GM12878 (cell line): ENCODE data around the gene SNAI3. TPM values are rescaled to one million over a fixed set of nuclear protein-coding genes. Genes with fewer than 3 reads are reported as not detected.
A peak's percentile ranks its signal among the peaks of the same experiment; 100 is the strongest.

Experiments
- ATAC-seq: fragments of 200-7000 bp; cut with Tn5 transposase; 3 replicates; pipeline ENCODE4 v1.9.1; 2020; ENCODE audit warnings: mild to moderate bottlenecking, moderate library complexity
- BruUV-seq: library from RNA; stranded (reverse); fragments of 400-500 nt; replicated peaks from 2 replicates; lab custom pipeline; 2021; lab: Mats Ljungman, UMichigan
- CTCF ChIA-PET: fragments of 300-600 bp; sonication (Branson Sonifier 250); formaldehyde crosslinking; extraction: SDS; loops from one replicate; lab custom pipeline; 2021; ENCODE audit warnings: inconsistent platforms; lab: Yijun Ruan, JAX
- POLR2A ChIA-PET: fragments of 350-600 bp; formaldehyde crosslinking; extraction: SDS; loops from one replicate; lab custom pipeline; 2021; ENCODE audit warnings: inconsistent platforms; lab: Charles Lee
- RAD21 ChIA-PET: fragments of 300-600 bp; sonication (Branson Sonifier 250); formaldehyde crosslinking; loops from one replicate; lab custom pipeline; 2023; ENCODE audit warnings: antibody characterized with exemption; ENCODE audit not compliant: unreplicated experiment; lab: Charles Lee
- SMC1A ChIA-PET: fragments of 300-600 bp; sonication (Branson Sonifier 250); formaldehyde crosslinking; loops from one replicate; lab custom pipeline; 2023; ENCODE audit not compliant: unreplicated experiment, uncharacterized antibody; lab: Charles Lee
- DNase-seq: peaks from one replicate; pipeline ENCODE4 v3.0.0-alpha.2; 2011; ENCODE audit warnings: low read depth, low spot score
- FAIRE-seq: peaks from 3 replicates; lab custom pipeline; 2011; peaks lifted over from hg19 to GRCh38; lab: Jason Lieb, UNC
- H2AFZ ChIP-seq: 2 replicates; pipeline ENCODE4 v1.6.0; 2011; ENCODE audit warnings: low read depth, low read length, control low read depth; ENCODE audit not compliant: control insufficient read depth
- H3K27ac ChIP-seq: 2 replicates; pipeline ENCODE4 v1.5.1; 2011; ENCODE audit warnings: control low read depth; ENCODE audit not compliant: control insufficient read depth, insufficient read depth
- H3K27me3 ChIP-seq, 2 experiments: replicated peaks in 1 of 2; 2 replicates each; pipeline versions ENCODE4 v1.6.0 to v1.6.1; 2011; ENCODE audit warnings: low read length in 1 of 2; ENCODE audit not compliant: control insufficient read depth in 2 of 2, insufficient read depth in 2 of 2
- H3K36me3 ChIP-seq, 2 experiments: 2 replicates each; pipeline ENCODE4 v1.5.1; 2011; ENCODE audit warnings: low read length in 1 of 2; ENCODE audit not compliant: control insufficient read depth in 2 of 2, insufficient read depth in 2 of 2
- H3K4me1 ChIP-seq: 2 replicates; pipeline ENCODE4 v1.6.1; 2011; ENCODE audit warnings: mild to moderate bottlenecking, low read length, moderate library complexity, mixed read lengths; ENCODE audit not compliant: control insufficient read depth, insufficient read depth
- H3K4me2 ChIP-seq: 2 replicates; pipeline ENCODE4 v1.6.0; 2011; ENCODE audit warnings: control low read depth; ENCODE audit not compliant: control insufficient read depth, insufficient read depth
- H3K4me3 ChIP-seq: fragments of 200-600 bp; sonication (generic); 2 replicates; pipeline ENCODE4 v1.5.1; 2016
- H3K79me2 ChIP-seq: 2 replicates; pipeline ENCODE4 v1.6.0; 2011; ENCODE audit warnings: low read length; ENCODE audit not compliant: control insufficient read depth, insufficient read depth
- H3K9ac ChIP-seq: 2 replicates; pipeline ENCODE4 v1.8.0; 2011; ENCODE audit warnings: low read length, control low read depth, mixed read lengths; ENCODE audit not compliant: control insufficient read depth, insufficient read depth
- H3K9me3 ChIP-seq: replicated peaks from 3 replicates; pipeline ENCODE4 v1.5.1; 2011; ENCODE audit warnings: mild to moderate bottlenecking, low read length; ENCODE audit not compliant: control insufficient read depth, insufficient read depth
- H4K20me1 ChIP-seq: 2 replicates; pipeline ENCODE4 v1.6.0; 2011; ENCODE audit not compliant: control insufficient read depth, insufficient read depth
- BCLAF1 ChIP-seq: fragments of 450-650 bp; IDR thresholded peaks from 2 replicates; pipeline ENCODE4 v1.6.1; 2017; ENCODE audit warnings: antibody characterized with exemption, mild to moderate bottlenecking, moderate library complexity
- BMI1 ChIP-seq: fragments of 450-650 bp; IDR thresholded peaks from 2 replicates; pipeline ENCODE4 v1.6.1; 2016; ENCODE audit warnings: mild to moderate bottlenecking, moderate library complexity, borderline replicate concordance
- EED ChIP-seq: sonication (generic); IDR thresholded peaks from 2 replicates; pipeline ENCODE4 v1.6.1; 2016; ENCODE audit warnings: antibody characterized with exemption, low read depth
- HDGF ChIP-seq: fragments of 450-650 bp; IDR thresholded peaks from 2 replicates; pipeline ENCODE4 v1.6.1; 2016; ENCODE audit warnings: antibody characterized with exemption
- IKZF1 ChIP-seq: fragments of 450-650 bp; conservative IDR thresholded peaks from 2 replicates; pipeline ENCODE4 v1.6.1; 2017; ENCODE audit warnings: antibody characterized with exemption, mild to moderate bottlenecking
- KDM1A ChIP-seq: fragments of 200-600 bp; sonication (generic); IDR thresholded peaks from 2 replicates; pipeline ENCODE4 v1.6.1; 2016; ENCODE audit warnings: borderline replicate concordance
- MAX ChIP-seq: IDR thresholded peaks from 2 replicates; pipeline ENCODE4 v1.6.1; 2012; ENCODE audit warnings: low read depth, low read length, improper control_type of control experiment
- MYC ChIP-seq: IDR thresholded peaks from 2 replicates; pipeline ENCODE4 v1.6.1; 2011; ENCODE audit warnings: mild to moderate bottlenecking, low read length, moderate library complexity, inconsistent platforms; ENCODE audit not compliant: insufficient read depth, insufficient replicate concordance, insufficient read length, severe bottlenecking
- PML ChIP-seq: IDR thresholded peaks from 2 replicates; pipeline ENCODE4 v1.6.1; 2012; ENCODE audit warnings: low read length, inconsistent platforms
- RAD51 ChIP-seq: fragments of 450-650 bp; IDR thresholded peaks from 2 replicates; pipeline ENCODE4 v1.6.1; 2016; ENCODE audit warnings: moderate library complexity, mild to moderate bottlenecking, inconsistent platforms
- SMARCA5 ChIP-seq: fragments of 450-650 bp; IDR thresholded peaks from 2 replicates; pipeline ENCODE4 v1.6.1; 2017; ENCODE audit warnings: mild to moderate bottlenecking
- SREBF2 ChIP-seq: IDR thresholded peaks from 2 replicates; pipeline ENCODE4 v1.6.1; 2012; ENCODE audit warnings: mild to moderate bottlenecking, low read length
- TARDBP ChIP-seq: IDR thresholded peaks from 2 replicates; pipeline ENCODE4 v1.6.1; 2016; ENCODE audit warnings: borderline replicate concordance
- TBL1XR1 ChIP-seq: IDR thresholded peaks from 2 replicates; pipeline ENCODE4 v1.6.1; 2012; ENCODE audit warnings: low read depth, low read length, improper control_type of control experiment
- TCF12 ChIP-seq: IDR thresholded peaks from 2 replicates; pipeline ENCODE4 v1.6.1; 2011; ENCODE audit warnings: low read depth, mild to moderate bottlenecking, low read length
- USF1 ChIP-seq: IDR thresholded peaks from 2 replicates; pipeline ENCODE4 v1.6.1; 2011; ENCODE audit warnings: borderline replicate concordance, low read depth, mild to moderate bottlenecking, moderate library complexity, mixed read lengths, low read length; ENCODE audit not compliant: insufficient read depth; ENCODE audit errors: extremely low read length
- ZBTB4 ChIP-seq: fragments of 450-650 bp; formaldehyde crosslinking; IDR thresholded peaks from 2 replicates; pipeline ENCODE4 v1.4.0; 2022; ENCODE audit warnings: mild to moderate bottlenecking, moderate library complexity
- ZNF24 ChIP-seq: fragments of 450-650 bp; IDR thresholded peaks from 2 replicates; pipeline ENCODE4 v1.6.1; 2017; ENCODE audit warnings: antibody characterized with exemption, mild to moderate bottlenecking
- ZNF622 ChIP-seq: fragments of 450-650 bp; IDR thresholded peaks from 2 replicates; pipeline ENCODE4 v1.6.1; 2017; ENCODE audit warnings: mild to moderate bottlenecking, inconsistent platforms
- WGBS: methylation state at CpG from one replicate; pipeline ENCODE4 v1.1.6; 2016; ENCODE audit warnings: low lambda C conversion rate; ENCODE audit not compliant: insufficient replicate concordance, insufficient coverage; ENCODE audit errors: missing lambda C conversion rate; 5-methylcytosine and 5-hydroxymethylcytosine counted together
- in situ Hi-C: fragments of 300-500 bp; cut with MboI; formaldehyde crosslinking; loops from 9 replicates; pipeline ENCODE4 v1.14.3; 2018; ENCODE audit warnings: mixed read lengths
- intact Hi-C: fragments of 100-400 bp; cut with micrococcal nuclease; formaldehyde crosslinking; loops from one replicate; pipeline ENCODE4 v1.14.2; 2022; ENCODE audit not compliant: unreplicated experiment
- polyA plus RNA-seq, 11 experiments: library from polyadenylated mRNA; depleted of rRNA in 4 of 11; unstranded in 6 of 11; stranded (reverse) in 5 of 11; fragments of >200 nt; fragmentation: Nextera tagmentation in 4 of 11; fragmentation: Illumina TruSeq in 1 of 11; extraction: Ambion mirVana in 4 of 11; extraction: Trizol in 1 of 11; gene quantifications; 1 replicate in 1 of 11; 2 replicates in 10 of 11; pipeline versions ENCODE4 v1.2.1 to v1.2.3, GENCODE V29; 2011 to 2016; ENCODE audit warnings: inconsistent platforms in 2 of 11, missing spikeins in 2 of 11, low read depth in 1 of 11
- total RNA-seq, 4 experiments: library from RNA; depleted of rRNA in 3 of 4; stranded (reverse); fragments of >200 nt in 3 of 4; fragmentation: Illumina TruSeq in 1 of 4; extraction: Trizol in 1 of 4; gene quantifications; 2 replicates each; pipeline versions ENCODE4 v1.2.1 to v1.2.3, GENCODE V29; 2013 to 2021

SNAI3 gene
- total and polyA plus RNA-seq, 10 of the 15 experiments (the other 5 are each of a cell fraction or from before 2014, with no cell fraction given) = 0.21 to 7.4 (median 3.0) TPM

GRCh38 chr16:88691924-88692560, 5.7 kb upstream of the SNAI3 start:
- no peaks in the 10 kb centered on the region for H3K9me3 ChIP-seq
- H3K36me3 ChIP-seq = peaks cover 0 to under 1% of the 10 kb centered on the region in 2 experiments; a peak in 2 of 4 replicates
- FAIRE-seq (no peak), ATAC-seq (peak; percentile 60), DNase-seq (no peak)
- no peaks in the 10 kb centered on the region for H4K20me1 ChIP-seq
- ChIA-PET CTCF (no interaction called here), RAD21 (no interaction called here), SMC1A (no interaction called here), POLR2A (interaction anchor here (0.7 kb wide), 1 partner anchor 8 kb away, joined by 3 read pairs; no protein-coding TSS in a partner anchor)
- H3K79me2 ChIP-seq = no peaks in the 10 kb centered on the region
- no peak overlapping the region for H3K27ac ChIP-seq
- peak overlapping the region; percentile 15; the same call in 1 of the 2 replicates for H3K4me2 ChIP-seq
- intact Hi-C loops (no loop called here), in situ Hi-C loops (no loop called here)
- no TSS peak for BruUV-seq
- 19% methylated on average over 19 of the region's 26 CpGs for WGBS
- H3K4me1 ChIP-seq = peaks cover 12% of the 10 kb centered on the region
- no peaks in the 10 kb centered on the region; a peak in 1 of 4 replicates for H3K27me3 ChIP-seq
- no peak overlapping the region for H2AFZ ChIP-seq
- H3K4me3 ChIP-seq = no peak overlapping the region
- no peak overlapping the region for H3K9ac ChIP-seq
- TF ChIP-seq EED (no peak), BMI1 (no peak), TCF12 (peak; percentile 23; the same call in 1 of the 2 replicates), ZBTB4 (CRISPR knock-in tag) (no peak), PML (no peak), SMARCA5 (peak; percentile 39; the same call in 1 of the 2 replicates), ZNF24 (no peak), RAD51 (no peak), KDM1A (no peak), HDGF (no peak), IKZF1 (0 out of 2 replicates have a peak, but pooled peaks have one; percentile 44), SREBF2 (no peak), MYC (no peak), ZNF622 (no peak), TBL1XR1 (no peak), BCLAF1 (no peak), MAX (no peak), TARDBP (no peak), USF1 (peak; percentile 63)
